HL-60 (cell line): ENCODE data around the gene ACACA.

ENCODE experiments used
- DNase-seq, 2 experiments: peaks; one replicate each; pipeline ENCODE4 v3.0.0-alpha.2; 2010 to 2020; ENCODE audit warnings: low read depth in 1 of 2, low spot score in 1 of 2
- H3K27ac ChIP-seq: fragments of 250-450 bp; sonication (Bioruptor Pico); replicated peaks from 2 replicates; pipeline ENCODE4 v1.5.1; 2020; ENCODE audit warnings: mild to moderate bottlenecking, moderate library complexity
- H3K27me3 ChIP-seq: fragments of 250-450 bp; sonication (Bioruptor Pico); 2 replicates; pipeline ENCODE4 v1.5.1; 2021; ENCODE audit warnings: mild to moderate bottlenecking, moderate library complexity; ENCODE audit not compliant: insufficient read depth, poor library complexity, severe bottlenecking
- H3K4me3 ChIP-seq: replicated peaks from 2 replicates; pipeline ENCODE4 v1.5.1; 2011; ENCODE audit warnings: mild to moderate bottlenecking, control low read depth, low read length; ENCODE audit not compliant: insufficient read depth
- CTCF ChIP-seq: IDR thresholded peaks from one replicate; pipeline ENCODE4 v1.5.1; 2011; ENCODE audit warnings: low read length, control low read depth, inconsistent platforms; ENCODE audit not compliant: insufficient read depth
- GABPA ChIP-seq: IDR thresholded peaks from 2 replicates; pipeline ENCODE4 v1.6.1; 2012; ENCODE audit warnings: low read depth
- POLR2AphosphoS5 ChIP-seq: IDR thresholded peaks from 2 replicates; pipeline ENCODE4 v1.6.1; 2012; ENCODE audit warnings: low read depth
- REST ChIP-seq: IDR thresholded peaks from 2 replicates; pipeline ENCODE4 v1.6.1; 2012; ENCODE audit warnings: low read depth; ENCODE audit not compliant: insufficient replicate concordance
- SPI1 ChIP-seq: IDR thresholded peaks from 2 replicates; pipeline ENCODE4 v1.6.1; 2012; ENCODE audit warnings: low read depth, mild to moderate bottlenecking, borderline replicate concordance

ACACA gene

GRCh38 chr17:37375706-37376105, 30.9 kb downstream of the ACACA start, which contains the start of gene C17orf78:
TSS of gene C17orf78 (plus strand) at chr17:37375985. CDS start at chr17:37376093, 108 bp downstream.
- TF ChIP-seq REST (no peak), GABPA (no peak), CTCF (no peak), SPI1 (no peak), POLR2AphosphoS5 (no peak)
- no peak for DNase-seq
- no peak within 1 kb of the TSS for H3K4me3 ChIP-seq
- no peak within 1 kb of the TSS for H3K27ac ChIP-seq
- H3K27me3 ChIP-seq = no peaks in the 10 kb centered on the region

GRCh38 chr17:37373530-37374159, 33.0 kb downstream of the ACACA start:
- Histone ChIP-seq H3K27me3 (no peaks in the 10 kb centered on the region), H3K4me3 (no peak overlapping the region), H3K27ac (no peak overlapping the region)
- DNase-seq = peak; percentile 64 to 80
- TF ChIP-seq REST = no peak
- TF ChIP-seq POLR2AphosphoS5 = no peak
- peak; percentile 100 for TF ChIP-seq CTCF
- TF ChIP-seq SPI1 = no peak
- TF ChIP-seq GABPA = no peak

GRCh38 chr17:37368577-37368976, 38.1 kb downstream of the ACACA start:
- Histone ChIP-seq H3K27me3 (no peaks in the 10 kb centered on the region), H3K27ac (no peak overlapping the region), H3K4me3 (no peak overlapping the region)
- DNase-seq = peak; percentile 53 to 75
- TF ChIP-seq CTCF = no peak
- no peak for TF ChIP-seq POLR2AphosphoS5
- TF ChIP-seq SPI1 = no peak
- TF ChIP-seq GABPA = no peak
- no peak for TF ChIP-seq REST
